Non-pigmented ciliary epithelial cell (primary cell): ENCODE data around the gene LRMDA.
"Not testable (repeated sequence)": the region's sequence is repeated elsewhere in the genome, so short reads cannot be mapped to it uniquely, and the experiment has no call there.

Source experiments
- DNase-seq: peaks from one replicate; pipeline ENCODE4 v3.0.0-alpha.2; 2010; ENCODE audit warnings: low read depth

LRMDA gene

DNA sequence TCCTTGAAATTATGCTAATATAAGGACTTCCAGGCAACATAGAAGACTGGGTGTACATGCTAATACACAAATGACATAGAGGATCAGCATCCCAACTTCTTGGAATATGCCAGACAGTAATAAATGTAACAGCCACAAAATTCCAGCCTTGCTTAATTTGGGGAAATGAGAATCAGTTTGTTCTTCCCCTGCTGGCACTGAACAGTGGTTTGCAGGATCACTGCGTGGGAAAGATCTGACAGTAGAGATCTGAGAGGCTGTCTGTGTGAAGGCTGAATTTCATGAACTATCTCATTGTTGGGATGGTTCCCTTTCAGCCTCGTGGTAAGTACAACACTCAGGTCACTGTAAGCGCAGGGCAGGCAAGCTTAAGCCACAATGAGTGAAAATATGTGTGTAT is 1078.0 kb downstream of the LRMDA start:
- DNase-seq = no peak

DNA sequence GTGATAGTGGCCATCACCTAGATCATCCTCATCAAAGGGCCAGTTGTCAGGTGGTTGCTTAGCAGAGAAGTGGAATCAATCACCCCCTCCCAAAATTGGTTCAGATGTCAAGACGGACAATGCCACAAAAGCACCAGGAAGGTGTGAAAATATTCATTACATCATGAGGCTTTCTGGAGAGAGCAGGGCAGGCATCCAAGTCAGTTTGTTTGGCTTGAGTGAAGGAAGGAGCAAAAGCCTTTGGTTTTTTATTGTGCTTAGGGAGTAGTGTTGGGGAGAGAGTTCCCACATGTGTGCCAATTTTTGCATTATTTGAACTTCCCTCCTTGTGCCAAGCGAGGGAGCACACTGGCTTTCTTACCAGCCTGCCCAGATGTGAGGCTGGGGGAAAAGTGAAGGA is 1082.9 kb downstream of the LRMDA start:
- DNase-seq = no peak

DNA sequence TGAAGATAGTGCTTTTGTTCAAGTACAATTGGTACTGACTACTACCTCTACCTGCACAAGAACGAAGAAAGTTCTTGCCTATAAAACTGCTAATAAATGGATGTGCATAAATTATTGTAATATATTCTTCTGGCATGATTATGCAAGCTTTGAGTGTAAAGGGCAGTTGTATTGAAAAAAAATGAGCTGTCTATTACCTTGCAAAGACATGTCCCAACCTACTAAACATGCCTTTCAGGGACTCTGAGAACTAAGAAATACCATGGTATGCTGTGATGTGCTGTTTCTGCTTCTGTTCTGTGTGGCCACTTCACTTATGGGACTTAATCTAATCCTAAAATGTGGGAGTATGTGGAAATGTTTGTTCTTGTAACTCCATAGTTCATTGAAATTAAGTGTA is 1083.4 kb downstream of the LRMDA start:
- no peak for DNase-seq

- no peak for DNase-seq
Observed at GRCh38 chr10:76522547-76522946, 1091.1 kb downstream of the LRMDA start.

DNA sequence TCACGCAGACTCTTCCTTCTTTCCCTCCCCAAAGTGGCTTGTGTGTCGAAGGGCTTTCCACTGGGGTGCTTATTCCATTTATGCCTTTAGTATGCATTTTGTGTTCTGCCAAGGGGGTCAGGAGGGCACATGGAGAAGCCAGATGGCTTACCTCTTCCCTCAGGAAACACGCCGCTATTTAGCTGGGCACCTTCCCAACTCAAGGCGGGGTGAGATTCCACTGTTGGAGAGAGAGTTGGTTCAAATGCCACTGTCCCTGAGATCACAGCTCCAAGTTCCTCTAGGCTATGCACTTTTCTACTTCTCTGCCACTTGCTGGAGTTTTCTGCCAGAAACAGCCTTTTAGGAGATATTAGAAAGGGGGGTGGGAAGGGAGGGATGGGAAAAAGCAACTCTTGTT is 1091.8 kb downstream of the LRMDA start:
- DNase-seq = no peak

DNA sequence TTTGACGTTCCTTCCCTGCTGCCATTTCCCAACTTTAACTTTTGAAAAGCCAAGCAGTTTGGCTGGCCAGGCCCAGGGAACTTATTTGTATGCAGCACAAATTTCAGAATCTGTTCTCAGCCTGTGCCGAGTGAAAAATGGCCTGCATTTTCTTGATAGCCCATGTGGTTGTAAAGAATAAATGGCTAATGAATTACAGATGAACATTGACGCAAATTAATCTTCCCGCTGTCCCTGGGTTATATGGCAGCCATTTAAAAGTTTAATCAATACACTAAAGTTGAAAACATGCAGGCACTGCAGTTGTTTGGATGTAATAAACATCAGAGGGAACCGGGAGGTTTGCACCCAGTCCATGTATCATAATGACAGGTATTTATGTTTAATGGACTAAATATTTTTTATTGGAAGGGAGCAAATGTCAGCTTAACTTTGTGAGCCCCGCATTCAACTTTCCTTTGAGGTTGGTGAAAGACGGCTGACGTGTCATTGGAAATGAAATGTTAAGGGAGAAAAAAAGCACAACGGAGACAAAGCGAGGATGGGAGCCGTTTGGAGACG is 1092.4 kb downstream of the LRMDA start:
- DNase-seq = no peak

DNA sequence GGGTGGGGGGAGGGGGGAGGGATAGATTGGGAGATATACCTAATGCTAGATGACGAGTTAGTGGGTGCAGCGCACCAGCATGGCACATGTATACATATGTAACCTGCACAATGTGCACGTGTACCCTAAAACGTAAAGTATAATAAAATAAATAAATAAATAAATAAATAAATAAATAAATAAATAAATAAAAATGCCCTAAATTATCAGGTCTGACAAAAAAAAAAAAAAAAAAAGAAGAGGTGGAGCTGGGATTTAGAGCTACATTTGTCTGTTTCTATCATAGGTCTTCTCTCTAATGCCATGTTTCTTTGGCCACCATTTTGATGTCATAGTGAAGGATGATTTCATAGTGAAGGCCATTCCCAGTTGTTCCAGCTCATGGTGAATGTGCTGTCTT is 1095.4 kb downstream of the LRMDA start:
- not testable (repeated sequence) for DNase-seq

GRCh38 chr10:76540331-76540730 is 1108.9 kb downstream of the LRMDA start:
- DNase-seq = no peak

- no peak for DNase-seq
Observed at GRCh38 chr10:76540786-76541185, 1109.4 kb downstream of the LRMDA start.

DNA sequence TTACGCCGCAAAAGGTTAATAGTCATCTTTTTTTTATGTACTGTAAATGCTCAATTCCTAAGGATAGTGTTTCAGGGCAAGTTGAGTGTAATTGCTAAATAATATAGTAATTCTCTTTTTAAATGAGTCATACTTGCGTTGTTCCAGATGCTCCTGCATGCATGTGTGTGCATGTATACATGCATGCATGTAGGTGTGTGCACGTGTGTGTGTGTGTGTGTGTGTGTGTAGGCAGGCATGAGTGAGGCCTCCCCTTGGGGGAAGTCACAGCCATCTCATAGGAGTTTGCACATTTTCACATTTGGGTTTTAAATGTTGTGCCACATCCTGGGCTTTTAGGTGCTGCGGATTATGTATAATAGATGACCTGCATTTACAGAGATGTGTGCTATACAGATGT is 1110.4 kb downstream of the LRMDA start:
- DNase-seq = no peak

GRCh38 chr10:76542307-76542930 is 1111.0 kb downstream of the LRMDA start:
- DNase-seq = no peak

GRCh38 chr10:76543655-76544054 is 1112.2 kb downstream of the LRMDA start:
- no peak for DNase-seq

GRCh38 chr10:76544789-76545188 is 1113.4 kb downstream of the LRMDA start:
- no peak for DNase-seq

DNA sequence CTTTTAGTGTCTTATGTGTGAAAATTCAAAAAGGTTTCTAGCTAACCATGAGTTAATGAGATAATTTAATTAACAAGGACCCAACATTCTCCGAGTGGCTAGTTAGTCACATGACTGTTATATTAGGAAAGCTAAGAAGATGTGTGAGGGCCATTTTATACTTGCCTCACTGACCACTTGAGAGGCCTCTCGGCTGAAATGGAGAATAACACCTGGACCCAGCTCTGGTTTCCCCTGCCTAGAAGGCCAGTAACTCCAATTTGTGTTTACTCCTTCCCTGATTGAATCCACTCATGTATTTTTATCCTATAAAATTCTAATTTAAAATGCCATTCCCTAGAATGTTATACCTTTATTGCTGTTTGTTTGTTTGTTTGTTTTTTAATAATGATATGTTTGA is 1115.0 kb downstream of the LRMDA start:
- no peak for DNase-seq

GRCh38 chr10:76547352-76547972 is 1116.0 kb downstream of the LRMDA start:
- DNase-seq = no peak

- no peak for DNase-seq
Observed at GRCh38 chr10:76548716-76549115, 1117.3 kb downstream of the LRMDA start.

GRCh38 chr10:76549171-76549570 is 1117.7 kb downstream of the LRMDA start:
- no peak for DNase-seq

DNA sequence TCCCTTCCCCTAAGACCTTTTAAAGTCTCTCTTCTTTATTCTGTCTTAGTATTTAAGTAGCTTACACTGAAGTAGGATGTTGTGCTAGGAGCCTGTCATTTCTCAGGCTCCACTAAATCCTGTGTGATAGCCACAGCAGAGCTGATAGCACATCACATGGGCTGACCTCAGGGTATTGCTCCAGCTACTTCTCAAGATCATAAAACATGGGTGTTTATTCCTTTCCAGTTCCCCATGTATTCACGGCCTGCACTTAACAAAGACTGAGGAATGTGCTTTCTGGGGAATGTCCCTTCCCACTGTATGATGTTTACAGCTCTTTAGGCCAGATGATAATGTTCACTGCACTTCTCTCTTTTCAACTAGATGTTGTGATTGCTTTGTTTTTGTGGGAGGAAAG is 1119.4 kb downstream of the LRMDA start:
- DNase-seq = no peak

DNA sequence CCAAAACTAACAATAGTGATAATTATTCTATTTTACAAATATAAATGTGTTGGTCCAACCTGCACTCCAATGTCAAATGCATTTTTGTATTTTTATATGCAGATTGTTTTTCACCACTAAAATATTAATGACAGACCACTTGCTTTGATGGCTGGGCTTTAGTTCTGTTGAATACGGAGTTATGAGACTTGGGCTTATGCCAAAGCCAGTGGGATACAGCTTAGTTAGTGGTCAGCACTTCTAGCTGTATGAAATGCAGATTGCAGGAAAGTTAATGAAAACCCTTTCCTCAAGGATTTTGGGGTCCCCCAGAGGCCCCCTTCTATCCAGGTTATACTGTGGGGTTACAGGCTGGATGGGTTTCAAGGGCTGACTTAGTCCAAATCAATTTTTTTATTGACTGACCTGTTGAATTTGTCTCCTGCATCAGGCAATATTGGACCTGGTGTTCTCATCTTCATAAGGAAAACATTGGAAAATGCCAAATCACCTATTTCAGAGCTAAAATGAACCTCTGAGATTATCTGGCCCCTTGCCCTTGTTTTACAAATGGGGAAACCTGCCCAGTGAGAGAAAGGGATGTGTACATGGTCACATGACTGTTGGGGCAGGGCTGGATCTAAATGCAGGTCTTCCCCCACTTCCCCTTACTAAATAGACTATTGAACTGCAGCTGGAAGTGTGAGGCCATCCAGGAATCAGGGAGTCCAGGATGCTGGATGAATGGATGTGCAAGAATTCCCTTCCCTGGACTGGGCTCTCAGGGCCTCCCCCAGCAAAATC is 1120.9 kb downstream of the LRMDA start:
- DNase-seq = no peak

GRCh38 chr10:76553263-76554032 is 1122.0 kb downstream of the LRMDA start:
- no peak for DNase-seq

DNA sequence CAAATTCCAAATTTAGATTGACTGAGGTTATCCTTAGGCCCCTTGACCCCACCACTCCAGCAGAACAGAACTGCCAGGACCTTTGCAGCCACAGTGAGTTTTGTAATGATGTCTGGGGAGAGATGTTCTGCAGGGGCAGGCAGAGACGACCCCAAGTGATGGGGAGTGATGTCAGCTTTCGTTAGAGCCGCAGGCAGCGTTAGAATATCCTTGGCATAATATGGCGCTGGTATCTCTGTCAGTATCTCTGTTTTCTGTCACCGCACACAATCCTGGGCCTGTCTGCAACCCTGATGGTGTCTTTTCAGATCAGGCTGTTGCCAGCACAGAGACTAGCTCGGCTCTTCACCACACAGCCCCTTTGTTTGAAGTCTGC is 1122.6 kb downstream of the LRMDA start:
- no peak for DNase-seq

DNA sequence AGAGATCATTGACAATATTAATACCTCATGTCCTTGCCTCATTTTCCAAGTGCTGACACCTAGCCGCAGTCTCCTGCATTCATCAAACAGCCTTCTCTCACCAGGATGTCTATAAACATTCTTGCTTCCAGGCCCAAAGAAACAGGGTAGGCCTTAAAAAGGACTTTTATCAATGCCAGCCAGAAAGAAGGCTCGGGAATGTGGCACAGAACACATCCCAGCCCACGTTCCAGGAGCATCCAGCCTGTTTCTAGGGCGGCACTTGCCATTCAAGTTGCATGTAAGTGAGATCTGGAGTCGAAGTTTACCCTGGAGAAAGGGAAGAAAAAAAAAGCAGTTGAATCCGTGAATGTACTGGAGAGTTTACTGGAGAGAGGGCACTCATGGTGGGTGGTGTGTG is 1123.1 kb downstream of the LRMDA start:
- no peak for DNase-seq
